Retinal pigment epithelial cell (primary cell): ENCODE measurements around the gene CASP8.

Experiments
- DNase-seq: peaks from one replicate; pipeline ENCODE4 v3.0.0-alpha.2; 2010; ENCODE audit warnings: low read depth
- H3K4me3 ChIP-seq: 2 replicates; pipeline ENCODE4 v1.5.1; 2011; ENCODE audit warnings: mild to moderate bottlenecking, low read length, control low read depth, moderate library complexity
- TF ChIP-seq, protein P1 (sequence below): conservative IDR thresholded peaks from 2 replicates; pipeline ENCODE4 v1.5.1; 2011; ENCODE audit warnings: low read depth, low read length, control low read depth, inconsistent platforms

The CASP8 gene

DNA sequence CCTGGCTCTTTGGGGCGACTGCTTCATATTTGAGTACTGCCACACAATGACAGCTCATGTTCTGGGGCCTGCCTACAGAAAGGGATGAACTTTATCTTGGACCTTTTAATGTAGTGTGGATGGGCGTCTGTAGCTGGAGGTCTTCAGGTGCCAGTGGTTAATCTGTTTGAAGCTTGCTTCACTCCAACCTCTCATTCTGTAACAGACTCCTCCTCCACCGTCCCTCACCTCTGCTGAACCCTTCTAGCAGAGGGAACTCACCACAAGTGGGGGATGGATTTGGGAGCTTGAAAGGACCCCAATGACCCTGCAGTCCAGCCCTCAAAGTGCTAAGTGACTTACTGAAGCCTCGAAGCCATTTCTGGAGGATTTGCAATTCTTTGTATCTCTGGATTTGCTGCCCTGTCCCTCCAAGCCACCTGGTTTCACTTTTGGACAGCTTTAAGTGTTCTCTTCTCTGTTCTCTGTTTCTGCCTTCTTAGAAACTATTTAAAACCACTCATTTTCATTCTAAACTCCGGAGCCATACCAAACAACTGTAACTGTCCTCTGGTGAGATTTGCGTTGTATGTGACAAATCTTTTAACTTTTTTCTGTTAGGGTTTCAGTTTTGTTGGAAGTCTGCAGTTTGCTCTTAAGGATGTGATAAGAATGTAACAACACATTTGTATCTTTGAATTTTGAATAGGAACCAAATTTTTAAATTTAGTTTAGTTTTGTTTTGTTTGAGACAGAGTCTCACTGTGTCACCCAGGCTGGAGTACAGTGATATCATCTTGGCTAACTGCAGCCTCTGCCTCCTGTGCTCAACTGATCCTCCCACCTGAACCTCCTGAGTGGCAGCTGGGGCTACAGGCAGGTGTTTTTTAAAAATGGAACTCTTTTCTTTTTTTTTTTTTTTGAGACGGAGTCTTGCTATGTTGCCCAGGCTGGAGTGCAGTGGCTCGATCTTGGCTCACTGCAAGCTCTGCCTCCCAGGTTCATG is 37.0 kb upstream of the CASP8 start:
- TF ChIP-seq, protein P1, sequence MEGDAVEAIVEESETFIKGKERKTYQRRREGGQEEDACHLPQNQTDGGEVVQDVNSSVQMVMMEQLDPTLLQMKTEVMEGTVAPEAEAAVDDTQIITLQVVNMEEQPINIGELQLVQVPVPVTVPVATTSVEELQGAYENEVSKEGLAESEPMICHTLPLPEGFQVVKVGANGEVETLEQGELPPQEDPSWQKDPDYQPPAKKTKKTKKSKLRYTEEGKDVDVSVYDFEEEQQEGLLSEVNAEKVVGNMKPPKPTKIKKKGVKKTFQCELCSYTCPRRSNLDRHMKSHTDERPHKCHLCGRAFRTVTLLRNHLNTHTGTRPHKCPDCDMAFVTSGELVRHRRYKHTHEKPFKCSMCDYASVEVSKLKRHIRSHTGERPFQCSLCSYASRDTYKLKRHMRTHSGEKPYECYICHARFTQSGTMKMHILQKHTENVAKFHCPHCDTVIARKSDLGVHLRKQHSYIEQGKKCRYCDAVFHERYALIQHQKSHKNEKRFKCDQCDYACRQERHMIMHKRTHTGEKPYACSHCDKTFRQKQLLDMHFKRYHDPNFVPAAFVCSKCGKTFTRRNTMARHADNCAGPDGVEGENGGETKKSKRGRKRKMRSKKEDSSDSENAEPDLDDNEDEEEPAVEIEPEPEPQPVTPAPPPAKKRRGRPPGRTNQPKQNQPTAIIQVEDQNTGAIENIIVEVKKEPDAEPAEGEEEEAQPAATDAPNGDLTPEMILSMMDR, result no peak
- no peak overlapping the region for H3K4me3 ChIP-seq
- no peak for DNase-seq

DNA sequence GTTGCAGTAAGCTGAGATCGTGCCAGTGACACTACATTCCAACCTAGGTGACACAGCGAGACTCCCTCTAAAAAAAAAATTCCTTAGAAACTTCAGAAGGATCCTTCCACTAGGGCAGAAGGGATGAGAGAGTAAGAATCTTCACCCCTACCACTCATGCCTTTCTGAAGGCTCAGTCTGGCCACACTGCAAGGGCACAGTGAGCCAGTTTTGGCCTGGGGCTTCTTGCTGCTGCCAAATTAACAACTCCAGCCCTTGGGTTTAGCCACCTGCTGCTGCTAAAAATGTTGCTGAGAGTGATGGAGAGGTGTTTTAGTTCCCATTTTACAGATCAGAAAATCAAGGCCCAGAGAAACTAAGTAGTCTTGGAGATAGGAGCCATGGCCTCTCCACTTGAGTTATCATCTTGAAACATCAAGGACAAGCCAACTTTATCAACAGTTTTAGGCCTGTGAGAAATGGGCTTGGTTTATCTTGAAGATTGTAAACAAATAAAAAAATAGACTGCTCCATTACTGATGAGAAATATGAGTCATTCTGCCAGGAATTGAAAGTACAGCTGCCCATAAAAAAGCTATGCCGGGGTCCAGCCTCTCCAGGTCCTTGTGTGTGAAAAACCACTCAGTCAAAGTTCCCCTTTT is 31.9 kb upstream of the CASP8 start:
- TF ChIP-seq, protein P1, result no peak
- DNase-seq, result no peak
- H3K4me3 ChIP-seq, result no peak overlapping the region

DNA sequence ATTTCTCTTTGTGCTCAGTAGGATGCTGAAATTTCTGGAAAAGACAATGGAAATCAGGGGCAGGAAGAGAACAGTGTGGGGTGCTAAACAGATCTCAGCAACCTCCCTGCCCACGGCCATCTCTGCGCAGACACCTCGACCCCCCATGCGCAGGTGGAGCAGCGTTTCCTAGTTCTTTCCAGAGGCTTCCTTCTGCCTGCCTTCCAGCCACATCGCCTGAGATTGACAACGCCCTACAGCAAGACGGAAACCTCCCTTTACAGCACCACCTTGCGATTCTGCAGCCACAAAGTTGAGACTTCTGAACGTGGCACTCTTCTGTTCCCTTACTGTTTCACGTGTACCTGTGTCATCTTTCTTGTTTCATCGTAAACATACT is 31.4 kb upstream of the CASP8 start:
- no peak overlapping the region for H3K4me3 ChIP-seq
- TF ChIP-seq, protein P1, result no peak
- DNase-seq, result no peak

DNA sequence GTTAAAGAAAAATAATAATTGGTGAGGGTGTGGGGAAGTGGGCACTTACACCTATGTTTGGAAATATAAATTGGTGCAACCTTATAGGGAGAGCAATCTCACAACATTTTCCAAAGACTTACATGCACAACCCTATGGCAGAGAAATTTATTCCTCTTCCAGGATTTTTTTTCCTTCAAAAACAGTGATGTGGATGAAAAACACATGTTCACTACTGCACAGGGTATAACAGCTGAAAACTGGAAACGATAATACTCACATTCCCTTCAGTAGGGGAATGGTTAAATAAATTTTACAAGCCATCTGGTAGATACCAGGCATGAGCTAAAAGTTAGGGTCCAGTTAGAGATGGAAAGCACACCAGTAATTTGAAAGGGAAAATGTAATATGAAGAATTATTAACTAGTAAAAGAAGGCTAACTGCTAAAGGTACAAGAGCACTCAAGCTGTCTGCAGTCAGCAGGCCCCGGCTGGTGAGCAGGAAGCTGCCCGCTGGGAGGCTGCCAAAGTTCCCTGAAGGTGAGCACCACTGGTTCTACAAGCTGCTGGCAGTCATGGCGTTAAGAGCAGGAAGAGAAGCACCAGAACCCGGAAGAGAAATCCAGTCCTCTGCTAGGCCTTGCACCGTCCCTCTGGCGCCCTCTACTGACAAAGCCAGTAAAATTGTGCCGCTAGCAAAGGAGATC is 28.4 kb upstream of the CASP8 start:
- TF ChIP-seq, protein P1, result peak; percentile 81
- DNase-seq, result peak; percentile 44
- H3K4me3 ChIP-seq, result no peak overlapping the region

DNA sequence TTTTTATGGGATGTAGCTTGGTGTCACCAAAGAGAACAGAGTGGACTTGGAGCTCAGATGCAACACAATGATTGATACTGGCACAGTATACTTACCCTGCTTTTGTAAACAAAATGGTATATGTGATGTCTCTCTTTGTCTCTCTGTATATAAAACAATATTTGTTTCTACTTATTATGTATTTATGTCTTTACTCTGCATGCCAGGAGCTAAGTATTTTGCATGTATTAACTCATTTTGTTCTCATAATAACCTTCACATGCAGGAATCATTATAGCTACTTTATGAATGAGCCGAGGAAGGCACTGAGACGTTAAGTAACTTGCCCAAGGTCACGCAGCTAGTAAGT is 27.9 kb upstream of the CASP8 start:
- TF ChIP-seq, protein P1, result no peak
- DNase-seq, result no peak
- no peak overlapping the region for H3K4me3 ChIP-seq

DNA sequence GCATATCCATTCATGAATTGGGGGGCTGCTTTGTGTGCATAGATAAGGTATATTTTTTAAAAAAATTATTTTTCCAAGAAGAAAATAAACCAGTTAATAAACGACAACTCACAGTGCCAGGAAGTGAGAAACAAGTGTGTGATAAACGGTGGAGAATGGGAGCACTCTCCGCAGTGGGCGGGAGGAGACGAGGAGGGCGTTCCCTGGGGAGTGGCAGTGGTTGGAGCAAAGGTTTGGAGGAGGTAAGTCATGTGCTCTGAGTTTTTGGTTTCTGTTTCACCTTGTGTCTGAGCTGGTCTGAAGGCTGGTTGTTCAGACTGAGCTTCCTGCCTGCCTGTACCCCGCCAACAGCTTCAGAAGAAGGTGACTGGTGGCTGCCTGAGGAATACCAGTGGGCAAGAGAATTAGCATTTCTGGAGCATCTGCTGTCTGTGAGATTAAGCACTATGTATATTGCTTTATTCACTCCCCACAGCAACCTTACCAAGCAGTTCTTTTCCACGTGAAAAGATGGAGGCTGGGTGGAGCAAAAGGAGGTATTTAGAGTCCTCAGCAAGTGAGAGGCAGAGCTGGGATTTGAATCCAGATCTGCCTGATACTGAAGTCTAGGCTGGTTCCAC is 27.0 kb upstream of the CASP8 start:
- TF ChIP-seq, protein P1, result no peak
- DNase-seq, result no peak
- no peak overlapping the region for H3K4me3 ChIP-seq
